ENCODE data around the gene PPARGC1A.

DNA sequence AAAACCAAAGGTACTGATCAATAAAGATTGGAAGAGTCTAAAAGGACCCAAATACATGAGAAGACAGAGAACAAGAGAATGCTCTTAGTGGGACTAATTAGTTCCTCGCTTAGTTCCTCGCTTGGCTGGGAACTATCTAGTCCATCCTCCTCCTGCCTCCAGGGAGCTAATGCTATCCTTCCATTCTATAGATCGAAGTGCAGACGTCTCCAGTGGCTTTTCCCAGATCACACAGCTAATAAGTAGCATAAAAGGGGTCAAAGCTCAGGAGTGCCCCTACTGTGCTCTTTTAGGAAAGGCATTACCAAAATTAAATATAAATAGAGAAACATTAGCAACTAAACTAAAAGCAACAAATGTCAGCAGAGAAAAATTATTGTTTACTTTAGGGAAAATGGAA, 42.3 kb upstream of the PPARGC1A start:
- no peak for TF ChIP-seq CTCF (IDR thresholded peaks at IDR 0.05; ENCODE audit: low read depth, low read length, poor library complexity, severe bottlenecking)
- TF ChIP-seq EZH2phosphoT487 (IDR thresholded peaks at IDR 0.05; ENCODE audit: borderline replicate concordance, low read length) = no peak

Data from DOHH2 (cell line).